ENCODE measurements around the gene PTGDS.

Gene PTGDS

GRCh38 chr9:137022662-137023008 is 45.3 kb downstream of the PTGDS start:
- DNase-seq (ENCODE audit: extremely low spot score) = no peak
- CTCF ChIA-PET = interaction anchor here (0.9 to 2.4 kb wide), 2 partner anchors 12 to 75 kb away, joined by 3 to 13 read pairs; no protein-coding TSS in a partner anchor
- POLR2A ChIA-PET = no interaction called here
- no peak for TF ChIP-seq CTCF (IDR thresholded peaks at IDR 0.05; ENCODE audit: control extremely low read depth, extremely low read depth, low read depth, missing control alignments)

GRCh38 chr9:137023157-137023556 is 45.9 kb downstream of the PTGDS start:
- no peak for DNase-seq (ENCODE audit: extremely low spot score)
- ChIA-PET CTCF (interaction anchor here (1.3 kb wide), 1 partner anchor 45 kb away, joined by 3 read pairs; no protein-coding TSS in a partner anchor), POLR2A (no interaction called here)
- TF ChIP-seq CTCF (IDR thresholded peaks at IDR 0.05; ENCODE audit: control extremely low read depth, extremely low read depth, low read depth, missing control alignments) = no peak

GRCh38 chr9:137023583-137023991 is 46.3 kb downstream of the PTGDS start:
- CTCF ChIA-PET = interaction anchor here (1.3 kb wide), 1 partner anchor 44 kb away, joined by 3 read pairs; no protein-coding TSS in a partner anchor
- no peak for DNase-seq (ENCODE audit: extremely low spot score)
- POLR2A ChIA-PET = no interaction called here
- no peak for TF ChIP-seq CTCF (IDR thresholded peaks at IDR 0.05; ENCODE audit: control extremely low read depth, extremely low read depth, low read depth, missing control alignments)

GRCh38 chr9:137025517-137025966 is 48.2 kb downstream of the PTGDS start:
- no peak for TF ChIP-seq CTCF (IDR thresholded peaks at IDR 0.05; ENCODE audit: control extremely low read depth, extremely low read depth, low read depth, missing control alignments)
- DNase-seq (ENCODE audit: extremely low spot score) = no peak
- CTCF ChIA-PET = interaction anchor here (1.0 to 3.7 kb wide), 7 partner anchors 10 to 240 kb away, joined by 3 to 38 read pairs (median 6); partner anchors contain the start of genes NPDC1 and SAPCD2
- POLR2A ChIA-PET = no interaction called here

- ChIA-PET CTCF (interaction anchor here (1.0 to 4.7 kb wide), 8 partner anchors 9 to 260 kb away, joined by 3 to 38 read pairs (median 5); partner anchors contain the start of gene SAPCD2), POLR2A (interaction anchor here (0.6 kb wide), 1 partner anchor 59 kb away, joined by 3 read pairs; no protein-coding TSS in a partner anchor)
- no peak for DNase-seq (ENCODE audit: extremely low spot score)
- no peak for TF ChIP-seq CTCF (IDR thresholded peaks at IDR 0.05; ENCODE audit: control extremely low read depth, extremely low read depth, low read depth, missing control alignments)
Measured at GRCh38 chr9:137026384-137026783, 49.1 kb downstream of the PTGDS start.

- ChIA-PET CTCF (interaction anchor here (1.0 to 4.7 kb wide), 8 partner anchors 9 to 260 kb away, joined by 3 to 38 read pairs (median 5); partner anchors contain the start of gene NPDC1), POLR2A (interaction anchor here (0.6 kb wide), 1 partner anchor 58 kb away, joined by 3 read pairs; no protein-coding TSS in a partner anchor)
- DNase-seq (ENCODE audit: extremely low spot score) = no peak
- TF ChIP-seq CTCF (IDR thresholded peaks at IDR 0.05; ENCODE audit: control extremely low read depth, extremely low read depth, low read depth, missing control alignments) = no peak
Measured at GRCh38 chr9:137026828-137027227, 49.5 kb downstream of the PTGDS start.

Data from GM10248 (cell line).